Trophoblast cell (in vitro differentiated cells and primary cell): Measurements from ENCODE around the gene SERINC2.

Source experiments
- DNase-seq, 2 donors: peaks; one replicate each; pipeline ENCODE4 v3.0.0-alpha.2; 2016
- H2AFZ ChIP-seq: 2 replicates; pipeline ENCODE4 v1.6.1; 2013; ENCODE audit warnings: low read length, moderate library complexity, mild to moderate bottlenecking; ENCODE audit not compliant: insufficient read depth, poor library complexity
- H2AK5ac ChIP-seq: 2 replicates; pipeline ENCODE4 v1.6.1; 2013; ENCODE audit warnings: mild to moderate bottlenecking, low read length
- H2BK120ac ChIP-seq: 2 replicates; pipeline ENCODE4 v1.6.1; 2013; ENCODE audit warnings: low read length, mild to moderate bottlenecking, moderate library complexity; ENCODE audit not compliant: insufficient read depth, poor library complexity
- H2BK12ac ChIP-seq: 2 replicates; pipeline ENCODE4 v1.6.1; 2013; ENCODE audit warnings: mild to moderate bottlenecking, low read length, moderate library complexity
- H2BK5ac ChIP-seq: 2 replicates; pipeline ENCODE4 v1.6.1; 2013; ENCODE audit warnings: low read length, low read depth, moderate library complexity, mild to moderate bottlenecking; ENCODE audit not compliant: poor library complexity
- H3K14ac ChIP-seq: 2 replicates; pipeline ENCODE4 v1.6.1; 2013; ENCODE audit warnings: mild to moderate bottlenecking, low read length
- H3K18ac ChIP-seq: 2 replicates; pipeline ENCODE4 v1.6.1; 2013; ENCODE audit warnings: mild to moderate bottlenecking, low read length
- H3K23ac ChIP-seq: 2 replicates; pipeline ENCODE4 v1.6.1; 2013; ENCODE audit warnings: low read length
- H3K27ac ChIP-seq: 2 replicates; pipeline ENCODE4 v1.5.1; 2013; ENCODE audit warnings: low read depth, mild to moderate bottlenecking, inconsistent platforms, low read length, moderate library complexity
- H3K27me3 ChIP-seq: 2 replicates; pipeline ENCODE4 v1.6.1; 2013; ENCODE audit warnings: inconsistent platforms, mild to moderate bottlenecking, low read length, moderate library complexity; ENCODE audit not compliant: insufficient read depth
- H3K36me3 ChIP-seq, 2 experiments: 1 replicate in 1 of 2; 2 replicates in 1 of 2; pipeline ENCODE4 v1.6.1; 2013; ENCODE audit warnings: low read length in 2 of 2, mild to moderate bottlenecking in 2 of 2, moderate library complexity in 1 of 2; ENCODE audit not compliant: insufficient read depth in 2 of 2, control insufficient read depth in 1 of 2
- H3K4ac ChIP-seq: 2 replicates; pipeline ENCODE4 v1.6.1; 2013; ENCODE audit warnings: low read depth, mild to moderate bottlenecking, low read length, moderate library complexity
- H3K4me1 ChIP-seq, 2 experiments: 1 replicate in 1 of 2; 2 replicates in 1 of 2; pipeline ENCODE4 v1.6.1; 2013; ENCODE audit warnings: low read length in 2 of 2, mild to moderate bottlenecking in 2 of 2, moderate library complexity in 1 of 2; ENCODE audit not compliant: insufficient read depth in 2 of 2, control insufficient read depth in 1 of 2
- H3K4me2 ChIP-seq: 2 replicates; pipeline ENCODE4 v1.6.1; 2013; ENCODE audit warnings: inconsistent platforms, mild to moderate bottlenecking, low read length, moderate library complexity
- H3K4me3 ChIP-seq: 2 replicates; pipeline ENCODE4 v1.5.1; 2013; ENCODE audit warnings: mild to moderate bottlenecking, low read depth, low read length, inconsistent platforms
- H3K79me1 ChIP-seq: one replicate; pipeline ENCODE4 v1.6.1; 2013; ENCODE audit warnings: low read length
- H3K79me2 ChIP-seq: 2 replicates; pipeline ENCODE4 v1.6.1; 2013; ENCODE audit warnings: low read length, mild to moderate bottlenecking; ENCODE audit not compliant: control insufficient read depth, insufficient read depth, poor library complexity
- H3K9ac ChIP-seq: 2 replicates; pipeline ENCODE4 v1.6.1; 2013; ENCODE audit warnings: mild to moderate bottlenecking, low read length
- H3K9me3 ChIP-seq: 2 replicates; pipeline ENCODE4 v1.6.1; 2013; ENCODE audit warnings: low read depth, mild to moderate bottlenecking, control low read depth, inconsistent platforms, low read length; ENCODE audit not compliant: insufficient read depth
- H4K12ac ChIP-seq: 2 replicates; pipeline ENCODE4 v1.6.1; 2013; ENCODE audit warnings: low read depth, mild to moderate bottlenecking, low read length, moderate library complexity
- H4K8ac ChIP-seq: 2 replicates; pipeline ENCODE4 v1.6.1; 2013; ENCODE audit warnings: low read depth, mild to moderate bottlenecking, low read length, moderate library complexity
- H4K91ac ChIP-seq: one replicate; pipeline ENCODE4 v1.6.1; 2013; ENCODE audit warnings: low read depth, mild to moderate bottlenecking, low read length, moderate library complexity
- WGBS: extraction: QIAGEN DNeasy Blood & Tissue Kit; methylation state at CpG from one replicate; pipeline ENCODE4 v1.1.7; 2013; ENCODE audit warnings: missing lambda C conversion rate; ENCODE audit not compliant: insufficient read length, insufficient coverage; ENCODE audit errors: extremely low coverage; 5-methylcytosine and 5-hydroxymethylcytosine counted together

The SERINC2 gene

DNA sequence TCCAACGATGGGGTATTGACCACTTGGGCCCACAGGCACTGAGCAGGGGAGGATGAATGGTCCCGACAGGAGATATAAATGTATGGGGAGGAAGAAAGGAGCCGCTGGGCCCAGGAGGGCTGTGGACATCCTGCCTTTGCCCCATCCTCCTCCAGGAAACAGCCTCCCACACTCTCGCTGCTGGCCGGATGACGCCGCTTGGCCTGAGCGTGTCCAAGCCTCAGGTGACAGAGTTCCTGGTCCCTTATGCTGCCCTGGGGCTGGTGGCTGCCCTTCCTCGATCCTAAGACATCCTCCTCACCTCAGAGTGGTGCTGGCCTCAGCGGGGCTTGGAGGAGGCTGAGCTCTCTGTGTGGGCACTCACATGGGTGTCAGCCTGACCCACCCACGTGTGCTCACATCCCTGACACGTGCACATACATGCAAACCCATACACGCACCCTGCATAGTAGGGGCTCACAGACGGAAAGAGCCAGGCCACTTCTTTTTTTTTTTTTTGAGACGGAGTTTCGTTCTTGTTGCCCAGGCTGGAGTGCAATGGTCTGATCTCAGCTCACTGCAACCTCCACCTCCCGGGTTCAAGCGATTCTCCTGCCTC, 5.9 kb upstream of the SERINC2 start:
- H3K14ac ChIP-seq: no peak overlapping the region
- H3K4me1 ChIP-seq: no peaks in the 10 kb centered on the region

DNA sequence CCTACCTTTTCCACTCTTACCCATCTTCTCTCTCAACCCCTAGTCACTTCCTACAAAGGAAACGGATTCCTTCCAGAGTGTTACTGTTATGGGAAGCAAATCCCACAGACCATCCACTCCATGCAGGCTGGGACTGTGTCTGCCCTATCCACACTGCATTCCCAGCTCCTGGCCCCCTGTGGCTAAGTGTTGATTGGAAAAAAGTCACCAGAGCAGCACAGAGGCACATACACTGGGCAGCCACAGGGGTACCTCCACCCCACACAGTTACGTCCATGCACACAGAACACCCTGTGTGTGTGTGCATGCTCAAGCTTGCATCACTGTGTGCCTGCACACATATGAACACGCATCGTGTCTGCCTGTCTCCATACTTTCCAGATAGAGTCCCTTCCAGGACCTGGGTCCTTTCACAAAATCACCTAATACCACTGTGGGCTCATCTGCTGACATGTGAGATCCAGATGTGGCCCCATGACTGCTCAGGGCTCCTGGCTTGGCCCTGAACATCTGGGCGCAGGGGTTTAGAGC, 4.2 kb upstream of the SERINC2 start:
- no peak overlapping the region for H4K8ac ChIP-seq
- no CpG with 5 or more reads among the region's 5 CpGs for WGBS
- H3K14ac ChIP-seq: no peak overlapping the region
- no peak overlapping the region for H2AFZ ChIP-seq
- no peak overlapping the region for H2BK12ac ChIP-seq
- no peak overlapping the region for H3K27ac ChIP-seq
- H3K4me1 ChIP-seq: peaks cover 0 to 3% of the 10 kb centered on the region in 2 experiments
- no peak overlapping the region for H3K4ac ChIP-seq
- H3K23ac ChIP-seq: no peak overlapping the region
- H2BK120ac ChIP-seq: no peak overlapping the region
- H4K91ac ChIP-seq: no peak overlapping the region
- H3K79me2 ChIP-seq: peaks cover 8% of the 10 kb centered on the region
- H3K36me3 ChIP-seq: no peaks in the 10 kb centered on the region
- H3K4me2 ChIP-seq: no peak overlapping the region
- no peaks in the 10 kb centered on the region for H3K9me3 ChIP-seq
- no peak overlapping the region for H2AK5ac ChIP-seq
- H3K9ac ChIP-seq: no peak overlapping the region
- DNase-seq: no peak
- no peak overlapping the region for H3K4me3 ChIP-seq
- no peak overlapping the region for H4K12ac ChIP-seq
- H3K27me3 ChIP-seq: no peaks in the 10 kb centered on the region
- H3K79me1 ChIP-seq: peaks cover 8% of the 10 kb centered on the region
- no peak overlapping the region for H3K18ac ChIP-seq
- no peak overlapping the region for H2BK5ac ChIP-seq

More for the DNA sequence above, 5.9 kb upstream of the SERINC2 start:
- Histone ChIP-seq H3K4me3 (no peak overlapping the region), H2BK5ac (no peak overlapping the region), H3K4me2 (no peak overlapping the region), H4K8ac (no peak overlapping the region), H3K79me2 (no peaks in the 10 kb centered on the region), H4K12ac (no peak overlapping the region), H2BK120ac (no peak overlapping the region), H3K9ac (no peak overlapping the region), H3K27ac (no peak overlapping the region), H3K4ac (no peak overlapping the region), H2BK12ac (no peak overlapping the region), H3K9me3 (no peaks in the 10 kb centered on the region), H3K23ac (no peak overlapping the region), H2AK5ac (no peak overlapping the region), H4K91ac (no peak overlapping the region), H3K18ac (no peak overlapping the region), H3K27me3 (no peaks in the 10 kb centered on the region), H3K79me1 (no peaks in the 10 kb centered on the region), H3K36me3 (no peaks in the 10 kb centered on the region), H2AFZ (no peak overlapping the region)
- no CpG with 5 or more reads among the region's 18 CpGs for WGBS
- DNase-seq: no peak

DNA sequence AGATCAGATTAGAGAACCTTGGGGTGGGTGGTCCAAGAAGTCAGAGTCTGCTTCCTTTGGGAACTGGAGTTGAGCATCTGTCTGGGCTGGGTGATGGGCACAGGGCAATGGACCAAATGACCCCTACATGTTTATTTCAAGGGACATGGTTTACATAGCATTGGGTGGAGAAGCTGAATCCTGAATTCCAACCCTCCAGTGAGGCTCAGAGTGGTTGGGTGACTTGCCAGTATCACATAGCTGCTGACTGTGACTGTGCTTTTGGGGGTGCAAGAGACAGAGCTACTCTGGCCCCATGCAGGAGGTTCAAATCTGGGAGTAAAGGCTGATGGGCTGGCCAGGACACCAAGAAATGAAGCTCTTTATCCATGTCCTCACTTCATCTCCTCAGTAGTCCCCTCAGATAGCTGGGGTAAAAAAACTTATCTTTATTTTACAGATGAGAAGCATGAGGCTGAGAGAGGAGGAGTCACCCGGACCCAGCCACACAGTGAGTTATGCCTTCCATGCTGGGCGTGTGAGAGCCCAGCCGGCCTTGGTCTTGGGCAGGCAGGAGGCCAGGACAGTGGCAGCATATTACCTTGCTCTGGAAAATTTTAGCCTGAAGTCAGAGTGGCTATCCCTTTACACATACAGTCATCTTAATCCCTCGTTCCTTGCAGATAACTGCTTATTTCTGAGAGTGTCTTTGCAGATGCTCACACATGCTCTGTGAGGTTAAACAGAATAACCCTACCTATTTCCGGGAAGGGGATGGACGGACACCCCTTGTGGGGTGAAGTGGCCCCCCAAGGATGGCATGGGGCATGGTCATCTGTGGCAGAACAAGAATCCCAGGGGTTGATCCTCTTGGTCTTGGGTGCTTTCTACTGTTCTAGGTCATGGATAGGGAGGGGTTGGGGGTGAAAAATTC, 2.8 kb upstream of the SERINC2 start:
- no peak for DNase-seq
- Histone ChIP-seq H2BK12ac (no peak overlapping the region), H3K4me2 (no peak overlapping the region), H3K36me3 (no peaks in the 10 kb centered on the region), H3K23ac (no peak overlapping the region), H3K79me2 (peaks cover 14% of the 10 kb centered on the region), H3K14ac (no peak overlapping the region), H3K4me1 (peaks cover 8 to 12% of the 10 kb centered on the region in 2 experiments), H2BK5ac (no peak overlapping the region), H4K8ac (no peak overlapping the region), H3K4me3 (no peak overlapping the region), H3K18ac (no peak overlapping the region), H4K91ac (no peak overlapping the region), H4K12ac (no peak overlapping the region), H2BK120ac (no peak overlapping the region), H3K9ac (no peak overlapping the region), H3K27me3 (no peaks in the 10 kb centered on the region), H2AK5ac (no peak overlapping the region), H3K9me3 (no peaks in the 10 kb centered on the region), H2AFZ (no peak overlapping the region), H3K79me1 (peaks cover 12% of the 10 kb centered on the region), H3K27ac (no peak overlapping the region), H3K4ac (no peak overlapping the region)
- no CpG with 5 or more reads among the region's 6 CpGs for WGBS

DNA sequence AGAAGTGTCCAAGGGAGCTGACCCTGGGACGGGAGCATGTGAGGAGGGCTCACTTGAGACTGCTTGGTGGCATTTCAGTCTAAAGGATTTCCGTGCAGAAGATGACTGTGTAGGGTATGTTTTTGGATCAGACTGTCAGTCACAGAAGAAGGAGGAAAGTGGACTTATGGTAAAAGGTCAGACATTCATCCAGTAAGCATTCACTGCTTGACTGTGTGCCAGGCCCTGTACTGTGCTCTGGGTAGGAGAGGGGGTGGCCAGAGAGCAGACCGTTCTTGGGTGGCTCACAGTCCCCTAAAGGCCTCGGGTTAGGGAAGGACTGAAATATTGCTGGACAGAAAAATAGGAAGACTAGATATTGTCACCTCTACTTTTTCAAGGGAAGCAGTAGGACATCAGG, 2.1 kb upstream of the SERINC2 start:
- no peak overlapping the region for H3K4ac ChIP-seq
- no peaks in the 10 kb centered on the region for H3K27me3 ChIP-seq
- H3K9me3 ChIP-seq: no peaks in the 10 kb centered on the region
- H4K12ac ChIP-seq: no peak overlapping the region
- H3K79me1 ChIP-seq: peaks cover 14% of the 10 kb centered on the region
- no peak for DNase-seq
- H4K91ac ChIP-seq: no peak overlapping the region
- H4K8ac ChIP-seq: no peak overlapping the region
- WGBS: no CpG with 5 or more reads among the region's 4 CpGs
- no peak overlapping the region for H3K4me3 ChIP-seq
- H3K4me1 ChIP-seq: peaks cover 15 to 18% of the 10 kb centered on the region in 2 experiments
- H2BK120ac ChIP-seq: no peak overlapping the region
- H3K36me3 ChIP-seq: peaks cover 0 to 3% of the 10 kb centered on the region in 2 experiments
- H3K14ac ChIP-seq: no peak overlapping the region
- H3K23ac ChIP-seq: no peak overlapping the region
- H3K79me2 ChIP-seq: peaks cover 14% of the 10 kb centered on the region
- no peak overlapping the region for H2BK12ac ChIP-seq
- H3K18ac ChIP-seq: no peak overlapping the region
- H2BK5ac ChIP-seq: no peak overlapping the region
- no peak overlapping the region for H2AK5ac ChIP-seq
- H2AFZ ChIP-seq: no peak overlapping the region
- H3K4me2 ChIP-seq: no peak overlapping the region
- H3K9ac ChIP-seq: no peak overlapping the region
- no peak overlapping the region for H3K27ac ChIP-seq
